ENCODE data around the gene WSB2.
A peak's percentile ranks its signal among the peaks of the same experiment; 100 is the strongest.

WSB2 gene

GRCh38 chr12:118061873-118062843, 1.2 kb upstream of the WSB2 start:
- DNase-seq (ENCODE audit: low spot score) = peak; percentile 66

- DNase-seq (ENCODE audit: low spot score) = peak; percentile 37
Measured at GRCh38 chr12:118060301-118061010, 523 bp downstream of the WSB2 start.

- DNase-seq (ENCODE audit: low spot score) = no peak
Measured at GRCh38 chr12:118059341-118060191, 1.4 kb downstream of the WSB2 start.

GRCh38 chr12:118058881-118059280, 2.1 kb downstream of the WSB2 start:
- no peak for DNase-seq (ENCODE audit: low spot score)

GRCh38 chr12:118058227-118058626, 2.8 kb downstream of the WSB2 start:
- no peak for DNase-seq (ENCODE audit: low spot score)

GRCh38 chr12:118055865-118056773, 4.9 kb downstream of the WSB2 start:
- no peak for DNase-seq (ENCODE audit: low spot score)

GRCh38 chr12:118055144-118055557, 5.8 kb downstream of the WSB2 start:
- peak; percentile 63 for DNase-seq (ENCODE audit: low spot score)

GRCh38 chr12:118053071-118053985, 7.7 kb downstream of the WSB2 start:
- peak; percentile 46 for DNase-seq (ENCODE audit: low spot score)

GRCh38 chr12:118052324-118053070, 8.5 kb downstream of the WSB2 start:
- DNase-seq (ENCODE audit: low spot score) = peak; percentile 99

GRCh38 chr12:118050972-118051910, 9.7 kb downstream of the WSB2 start:
- DNase-seq (ENCODE audit: low spot score) = no peak

- no peak for DNase-seq (ENCODE audit: low spot score)
Measured at GRCh38 chr12:118046430-118046829, 14.5 kb downstream of the WSB2 start.

- DNase-seq (ENCODE audit: low spot score) = no peak
Measured at GRCh38 chr12:118044577-118044976, 16.4 kb downstream of the WSB2 start.

GRCh38 chr12:118044075-118044474, 16.9 kb downstream of the WSB2 start:
- DNase-seq (ENCODE audit: low spot score) = no peak

GRCh38 chr12:118042091-118042490, 18.9 kb downstream of the WSB2 start:
- DNase-seq (ENCODE audit: low spot score) = no peak

- DNase-seq (ENCODE audit: low spot score) = no peak
Measured at GRCh38 chr12:118038137-118038536, 22.8 kb downstream of the WSB2 start.

- DNase-seq (ENCODE audit: low spot score) = no peak
Measured at GRCh38 chr12:118036672-118037411, 24.1 kb downstream of the WSB2 start.
